HepG2 (cell line): ENCODE results near the gene NPIPB6.

Source experiments
- FOXP4 ChIP-seq: sonication (generic); formaldehyde crosslinking; IDR thresholded peaks from 2 replicates; pipeline ENCODE4 v1.4.0; 2020; ENCODE audit warnings: missing genetic modification reagents
- ZNF800 ChIP-seq: sonication (generic); formaldehyde crosslinking; IDR thresholded peaks from 2 replicates; pipeline ENCODE4 v1.4.0; 2020; ENCODE audit warnings: missing genetic modification reagents

- no peak for TF ChIP-seq ZNF800 (CRISPR knock-in tag)
- no peak for TF ChIP-seq FOXP4 (CRISPR knock-in tag)
These were observed 36.3 kb downstream of the NPIPB6 start for GRCh38 chr16:28326881-28327610.
